HL-60 (cell line): ENCODE data around the gene ANKS1A.

Source experiments
- DNase-seq, 2 experiments: peaks; one replicate each; pipeline ENCODE4 v3.0.0-alpha.2; 2010 to 2020; ENCODE audit warnings: low read depth in 1 of 2, low spot score in 1 of 2
- H3K27ac ChIP-seq: fragments of 250-450 bp; sonication (Bioruptor Pico); replicated peaks from 2 replicates; pipeline ENCODE4 v1.5.1; 2020; ENCODE audit warnings: mild to moderate bottlenecking, moderate library complexity
- H3K27me3 ChIP-seq: fragments of 250-450 bp; sonication (Bioruptor Pico); 2 replicates; pipeline ENCODE4 v1.5.1; 2021; ENCODE audit warnings: mild to moderate bottlenecking, moderate library complexity; ENCODE audit not compliant: insufficient read depth, poor library complexity, severe bottlenecking
- H3K4me3 ChIP-seq: replicated peaks from 2 replicates; pipeline ENCODE4 v1.5.1; 2011; ENCODE audit warnings: mild to moderate bottlenecking, control low read depth, low read length; ENCODE audit not compliant: insufficient read depth
- GABPA ChIP-seq: IDR thresholded peaks from 2 replicates; pipeline ENCODE4 v1.6.1; 2012; ENCODE audit warnings: low read depth
- POLR2AphosphoS5 ChIP-seq: IDR thresholded peaks from 2 replicates; pipeline ENCODE4 v1.6.1; 2012; ENCODE audit warnings: low read depth
- SPI1 ChIP-seq: IDR thresholded peaks from 2 replicates; pipeline ENCODE4 v1.6.1; 2012; ENCODE audit warnings: low read depth, mild to moderate bottlenecking, borderline replicate concordance
- TF ChIP-seq, protein P1 (sequence below): IDR thresholded peaks from 2 replicates; pipeline ENCODE4 v1.6.1; 2012; ENCODE audit warnings: low read depth; ENCODE audit not compliant: insufficient replicate concordance
- TF ChIP-seq, protein P2 (sequence below): IDR thresholded peaks from one replicate; pipeline ENCODE4 v1.5.1; 2011; ENCODE audit warnings: low read length, control low read depth, inconsistent platforms; ENCODE audit not compliant: insufficient read depth

ANKS1A gene

DNA sequence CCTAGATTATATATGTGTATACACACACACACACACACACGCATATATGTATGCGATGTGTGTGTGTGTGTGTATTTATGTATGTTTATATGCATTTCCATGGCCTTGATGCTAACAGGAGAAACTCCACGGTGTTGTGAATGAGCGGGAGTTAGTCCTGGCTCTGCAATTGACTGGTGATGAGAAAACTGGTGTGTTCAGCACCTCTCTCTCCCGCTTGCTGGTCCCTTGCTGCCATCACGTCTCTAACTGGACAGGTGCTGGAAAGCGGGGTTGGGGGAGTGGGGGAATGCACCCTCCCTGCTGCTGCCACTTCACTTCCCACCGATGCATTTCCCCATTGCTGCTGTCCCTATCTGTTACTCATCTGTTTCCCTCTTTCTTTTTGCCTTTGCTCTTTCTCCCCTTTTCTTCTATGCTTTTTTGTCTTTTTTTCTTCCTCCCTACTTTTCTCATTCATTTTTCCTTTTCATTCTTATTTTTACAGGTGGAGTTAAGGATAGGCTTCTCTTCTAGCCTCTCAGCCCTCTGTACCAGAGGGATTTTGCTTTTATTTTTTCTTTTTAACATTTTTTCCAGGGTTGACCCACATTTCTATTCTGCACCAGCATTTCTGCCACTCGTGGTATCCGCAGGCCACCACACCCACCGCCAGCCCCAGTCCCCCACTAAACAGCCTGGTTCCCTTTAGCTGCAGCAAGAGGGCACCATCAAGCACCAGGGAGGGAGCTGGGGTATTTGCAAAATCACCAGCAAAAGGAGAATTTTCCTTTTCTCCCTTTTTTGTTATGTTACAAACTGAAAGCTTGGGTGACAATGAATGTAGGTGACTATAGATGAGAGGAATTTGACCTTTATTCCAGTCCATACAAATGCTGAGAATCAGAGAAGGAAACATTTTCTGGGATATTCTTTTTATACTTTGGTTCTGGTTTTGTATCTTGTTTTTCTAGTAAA, 136.5 kb downstream of the ANKS1A start:
- TF ChIP-seq SPI1 (no peak), POLR2AphosphoS5 (no peak), GABPA (no peak)
- TF ChIP-seq, protein P1, sequence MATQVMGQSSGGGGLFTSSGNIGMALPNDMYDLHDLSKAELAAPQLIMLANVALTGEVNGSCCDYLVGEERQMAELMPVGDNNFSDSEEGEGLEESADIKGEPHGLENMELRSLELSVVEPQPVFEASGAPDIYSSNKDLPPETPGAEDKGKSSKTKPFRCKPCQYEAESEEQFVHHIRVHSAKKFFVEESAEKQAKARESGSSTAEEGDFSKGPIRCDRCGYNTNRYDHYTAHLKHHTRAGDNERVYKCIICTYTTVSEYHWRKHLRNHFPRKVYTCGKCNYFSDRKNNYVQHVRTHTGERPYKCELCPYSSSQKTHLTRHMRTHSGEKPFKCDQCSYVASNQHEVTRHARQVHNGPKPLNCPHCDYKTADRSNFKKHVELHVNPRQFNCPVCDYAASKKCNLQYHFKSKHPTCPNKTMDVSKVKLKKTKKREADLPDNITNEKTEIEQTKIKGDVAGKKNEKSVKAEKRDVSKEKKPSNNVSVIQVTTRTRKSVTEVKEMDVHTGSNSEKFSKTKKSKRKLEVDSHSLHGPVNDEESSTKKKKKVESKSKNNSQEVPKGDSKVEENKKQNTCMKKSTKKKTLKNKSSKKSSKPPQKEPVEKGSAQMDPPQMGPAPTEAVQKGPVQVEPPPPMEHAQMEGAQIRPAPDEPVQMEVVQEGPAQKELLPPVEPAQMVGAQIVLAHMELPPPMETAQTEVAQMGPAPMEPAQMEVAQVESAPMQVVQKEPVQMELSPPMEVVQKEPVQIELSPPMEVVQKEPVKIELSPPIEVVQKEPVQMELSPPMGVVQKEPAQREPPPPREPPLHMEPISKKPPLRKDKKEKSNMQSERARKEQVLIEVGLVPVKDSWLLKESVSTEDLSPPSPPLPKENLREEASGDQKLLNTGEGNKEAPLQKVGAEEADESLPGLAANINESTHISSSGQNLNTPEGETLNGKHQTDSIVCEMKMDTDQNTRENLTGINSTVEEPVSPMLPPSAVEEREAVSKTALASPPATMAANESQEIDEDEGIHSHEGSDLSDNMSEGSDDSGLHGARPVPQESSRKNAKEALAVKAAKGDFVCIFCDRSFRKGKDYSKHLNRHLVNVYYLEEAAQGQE = no peak
- TF ChIP-seq, protein P2, sequence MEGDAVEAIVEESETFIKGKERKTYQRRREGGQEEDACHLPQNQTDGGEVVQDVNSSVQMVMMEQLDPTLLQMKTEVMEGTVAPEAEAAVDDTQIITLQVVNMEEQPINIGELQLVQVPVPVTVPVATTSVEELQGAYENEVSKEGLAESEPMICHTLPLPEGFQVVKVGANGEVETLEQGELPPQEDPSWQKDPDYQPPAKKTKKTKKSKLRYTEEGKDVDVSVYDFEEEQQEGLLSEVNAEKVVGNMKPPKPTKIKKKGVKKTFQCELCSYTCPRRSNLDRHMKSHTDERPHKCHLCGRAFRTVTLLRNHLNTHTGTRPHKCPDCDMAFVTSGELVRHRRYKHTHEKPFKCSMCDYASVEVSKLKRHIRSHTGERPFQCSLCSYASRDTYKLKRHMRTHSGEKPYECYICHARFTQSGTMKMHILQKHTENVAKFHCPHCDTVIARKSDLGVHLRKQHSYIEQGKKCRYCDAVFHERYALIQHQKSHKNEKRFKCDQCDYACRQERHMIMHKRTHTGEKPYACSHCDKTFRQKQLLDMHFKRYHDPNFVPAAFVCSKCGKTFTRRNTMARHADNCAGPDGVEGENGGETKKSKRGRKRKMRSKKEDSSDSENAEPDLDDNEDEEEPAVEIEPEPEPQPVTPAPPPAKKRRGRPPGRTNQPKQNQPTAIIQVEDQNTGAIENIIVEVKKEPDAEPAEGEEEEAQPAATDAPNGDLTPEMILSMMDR = no peak
- no peak overlapping the region for H3K4me3 ChIP-seq
- no peaks in the 10 kb centered on the region for H3K27me3 ChIP-seq
- DNase-seq = no peak
- H3K27ac ChIP-seq = peak overlapping the region; percentile 18

DNA sequence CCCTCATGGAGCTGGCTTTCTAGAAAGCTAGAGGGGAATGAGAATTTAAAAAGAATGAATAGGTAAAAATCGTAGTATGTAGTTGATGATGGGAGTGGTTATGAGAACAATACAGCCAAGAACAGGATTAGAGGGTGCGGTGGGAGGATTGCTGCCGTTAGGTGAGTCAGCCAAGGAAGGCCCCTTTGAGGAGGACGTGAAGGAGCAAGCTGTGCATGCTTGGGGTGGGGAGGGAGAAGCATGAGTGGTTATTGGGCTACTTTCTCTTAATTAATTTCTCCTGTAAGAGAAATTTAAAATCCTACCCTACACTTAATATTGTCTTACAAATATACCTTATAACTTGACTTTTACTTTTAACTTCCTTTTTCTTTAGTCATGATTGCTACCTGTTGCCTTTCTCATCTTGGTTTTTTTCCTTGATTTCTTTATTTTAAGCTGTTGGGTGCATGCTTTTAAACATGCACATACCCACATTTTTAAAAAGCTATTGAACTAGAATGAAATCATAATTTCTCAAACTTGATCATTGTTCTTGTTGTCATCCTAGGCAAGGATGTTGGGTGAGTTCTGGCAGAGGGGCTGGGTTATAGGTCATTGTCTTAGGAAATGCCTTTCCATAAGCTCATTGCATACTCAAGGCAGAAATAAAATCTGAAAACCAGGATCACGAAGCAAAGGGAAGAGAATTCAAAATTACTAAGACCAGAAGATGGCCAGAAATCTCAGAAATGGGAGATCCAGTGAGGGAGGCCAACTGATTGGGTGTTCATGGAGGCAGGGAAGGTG, 137.6 kb downstream of the ANKS1A start:
- no peak for TF ChIP-seq GABPA
- TF ChIP-seq, protein P2 = no peak
- no peak for TF ChIP-seq POLR2AphosphoS5
- no peak for TF ChIP-seq SPI1
- TF ChIP-seq, protein P1 = no peak
- Histone ChIP-seq H3K4me3 (no peak overlapping the region), H3K27me3 (no peaks in the 10 kb centered on the region), H3K27ac (no peak overlapping the region)
- DNase-seq = no peak

DNA sequence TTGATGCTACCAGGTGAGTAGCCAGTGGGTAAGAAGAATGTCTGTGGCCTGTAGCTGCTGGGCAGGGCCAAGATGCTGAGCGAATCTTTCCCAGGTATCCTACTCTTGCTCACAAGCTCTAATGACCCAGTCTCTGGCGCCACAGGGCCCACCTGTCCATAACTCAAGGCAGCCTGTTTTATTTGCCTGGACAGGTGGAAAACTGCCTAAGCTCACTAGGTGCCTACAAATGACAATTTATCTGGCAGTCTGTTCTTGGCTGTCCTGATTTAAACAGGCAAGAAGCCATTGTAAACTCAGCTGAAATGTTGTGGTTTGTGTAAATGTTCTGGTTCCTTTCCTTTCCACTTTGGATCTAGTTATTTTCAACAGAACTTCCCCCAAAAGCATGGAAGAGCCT, 138.8 kb downstream of the ANKS1A start:
- H3K27me3 ChIP-seq = no peaks in the 10 kb centered on the region
- H3K27ac ChIP-seq = no peak overlapping the region
- H3K4me3 ChIP-seq = no peak overlapping the region
- DNase-seq = no peak
- TF ChIP-seq, protein P2 = no peak
- no peak for TF ChIP-seq POLR2AphosphoS5
- no peak for TF ChIP-seq GABPA
- no peak for TF ChIP-seq SPI1
- TF ChIP-seq, protein P1 = no peak
